HepG2 (cell line): ENCODE measurements around the gene CEP104. TPM values are rescaled to one million over a fixed set of nuclear protein-coding genes. Genes with fewer than 3 reads are reported as not detected.

Experiments
- ATAC-seq: fragments of 200-7000 bp; cut with Tn5 transposase; 3 replicates; pipeline ENCODE4 v1.9.1; 2020; ENCODE audit warnings: mild to moderate bottlenecking, moderate library complexity
- BruUV-seq: library from RNA; stranded (reverse); fragments of 400-500 nt; replicated peaks from 2 replicates; lab custom pipeline; 2021; lab: Mats Ljungman, UMichigan
- CTCF ChIA-PET: fragments of 300-600 bp; formaldehyde crosslinking; extraction: SDS; loops from one replicate; lab custom pipeline; 2021; ENCODE audit warnings: low total read pairs, inconsistent platforms, low intra/inter-chr PET ratio; lab: Yijun Ruan, JAX
- POLR2A ChIA-PET: fragments of 350-600 bp; sonication (Branson Sonifier 250); formaldehyde crosslinking; loops from one replicate; lab custom pipeline; 2020; ENCODE audit warnings: antibody characterized with exemption, inconsistent platforms; lab: Yijun Ruan, JAX
- DNase-seq: peaks from one replicate; pipeline ENCODE4 v3.0.0-alpha.2; 2015; ENCODE audit warnings: low spot score
- FAIRE-seq: peaks from 3 replicates; lab custom pipeline; 2011; peaks lifted over from hg19 to GRCh38; lab: Jason Lieb, UNC
- H2AFZ ChIP-seq: one replicate; pipeline ENCODE4 v1.6.1; 2011; ENCODE audit warnings: low read length, inconsistent platforms
- H3K27ac ChIP-seq: fragments of 300-600 bp; 3 replicates; pipeline ENCODE4 v1.8.0; 2011; ENCODE audit warnings: mixed run types, mild to moderate bottlenecking, mixed read lengths, low read length, inconsistent platforms; ENCODE audit not compliant: insufficient read depth; ENCODE audit errors: extremely low read length
- H3K27me3 ChIP-seq, 2 experiments: fragments of 200-600 bp in 1 of 2; 2 replicates in 1 of 2; 3 replicates in 1 of 2; pipeline versions ENCODE4 v1.6.0 to v1.8.0; 2011; ENCODE audit warnings: low read length in 2 of 2, mild to moderate bottlenecking in 2 of 2, moderate library complexity in 2 of 2, inconsistent platforms in 1 of 2; ENCODE audit not compliant: insufficient read depth in 2 of 2, control insufficient read depth in 1 of 2
- H3K36me3 ChIP-seq, 2 experiments: fragments of 200-600 bp in 1 of 2; replicated peaks in 1 of 2; 2 replicates in 1 of 2; 3 replicates in 1 of 2; pipeline versions ENCODE4 v1.5.1 to v1.8.0; 2011; ENCODE audit warnings: low read length in 2 of 2, inconsistent platforms in 1 of 2; ENCODE audit not compliant: insufficient read depth in 2 of 2, control insufficient read depth in 1 of 2
- H3K4me1 ChIP-seq: 2 replicates; pipeline ENCODE4 v1.5.1; 2012; ENCODE audit warnings: low read length, inconsistent platforms; ENCODE audit not compliant: insufficient read depth
- H3K4me2 ChIP-seq: 2 replicates; pipeline ENCODE4 v1.6.0; 2011; ENCODE audit warnings: low read depth, low read length, inconsistent platforms
- H3K4me3 ChIP-seq, 3 experiments: fragments of 200-600 bp in 1 of 3; sonication (generic), shearing (Covaris generic) in 1 of 3; replicated peaks in 1 of 3; 2 replicates each; pipeline ENCODE4 v1.5.1; 2011 to 2016; ENCODE audit warnings: low read length in 3 of 3, inconsistent platforms in 2 of 3, low read depth in 2 of 3, mild to moderate bottlenecking in 2 of 3, control low read depth in 1 of 3, mixed read lengths in 1 of 3; ENCODE audit not compliant: insufficient read depth in 1 of 3
- H3K79me2 ChIP-seq: one replicate; pipeline ENCODE4 v1.6.1; 2011; ENCODE audit warnings: low read length, inconsistent platforms; ENCODE audit not compliant: insufficient read depth
- H3K9ac ChIP-seq: 2 replicates; pipeline ENCODE4 v1.6.0; 2011; ENCODE audit warnings: mild to moderate bottlenecking, low read depth, low read length, inconsistent platforms; ENCODE audit not compliant: insufficient read depth
- H3K9me3 ChIP-seq: 2 replicates; pipeline ENCODE4 v1.5.1; 2012; ENCODE audit warnings: mild to moderate bottlenecking, low read length
- H4K20me1 ChIP-seq: 2 replicates; pipeline ENCODE4 v1.6.0; 2011; ENCODE audit warnings: inconsistent platforms, mild to moderate bottlenecking, low read length, moderate library complexity; ENCODE audit not compliant: insufficient read depth
- AHDC1 ChIP-seq: sonication (generic); formaldehyde crosslinking; IDR thresholded peaks from 2 replicates; pipeline ENCODE4 v1.5.1; 2020; ENCODE audit warnings: mild to moderate bottlenecking, missing genetic modification reagents, borderline replicate concordance
- BORCS8-MEF2B ChIP-seq: sonication (generic); formaldehyde crosslinking; IDR thresholded peaks from 2 replicates; pipeline ENCODE4 v1.8.0; 2022; ENCODE audit warnings: mild to moderate bottlenecking, missing genetic modification reagents
- LRRFIP1 ChIP-seq: sonication (generic); formaldehyde crosslinking; conservative IDR thresholded peaks from 2 replicates; pipeline ENCODE4 v1.4.0; 2020; ENCODE audit warnings: missing genetic modification reagents
- SALL1 ChIP-seq: sonication (generic); formaldehyde crosslinking; IDR thresholded peaks from 2 replicates; pipeline ENCODE4 v1.8.0; 2022; ENCODE audit warnings: mild to moderate bottlenecking, missing genetic modification reagents
- SIN3A ChIP-seq: IDR thresholded peaks from 2 replicates; pipeline ENCODE4 v1.6.1; 2011; ENCODE audit warnings: low read depth, mild to moderate bottlenecking, control low read depth, low read length, borderline replicate concordance
- THAP9 ChIP-seq: sonication (generic); formaldehyde crosslinking; IDR thresholded peaks from 2 replicates; pipeline ENCODE4; 2020; ENCODE audit warnings: missing genetic modification reagents, mild to moderate bottlenecking, borderline replicate concordance
- ZNF253 ChIP-seq: sonication (generic); formaldehyde crosslinking; IDR thresholded peaks from 2 replicates; pipeline ENCODE4 v1.8.0; 2022; ENCODE audit warnings: mild to moderate bottlenecking, missing genetic modification reagents, borderline replicate concordance
- ZNF331 ChIP-seq: sonication (generic); formaldehyde crosslinking; IDR thresholded peaks from 2 replicates; pipeline ENCODE4 v1.4.0; 2020; ENCODE audit warnings: missing genetic modification reagents
- ZSCAN12 ChIP-seq: sonication (generic); formaldehyde crosslinking; IDR thresholded peaks from 2 replicates; pipeline ENCODE4 v1.9.0; 2021; ENCODE audit warnings: mild to moderate bottlenecking, missing genetic modification reagents
- WGBS: methylation state at CpG from one replicate; pipeline ENCODE4 v1.1.6; 2017; ENCODE audit warnings: low lambda C conversion rate; 5-methylcytosine and 5-hydroxymethylcytosine counted together
- in situ Hi-C: cut with HindIII; loops from 2 replicates; pipeline ENCODE4 v1.10.0; 2017; ENCODE audit warnings: low pct_unique_long_range_greater_than_20kb; ENCODE audit not compliant: extremely low pct_ligation_motif_present
- intact Hi-C: fragments of 100-400 bp; cut with micrococcal nuclease; formaldehyde crosslinking; loops from one replicate; pipeline ENCODE4 v1.10.0; 2022; ENCODE audit not compliant: unreplicated experiment
- polyA plus RNA-seq, 8 experiments: library from polyadenylated mRNA; depleted of rRNA in 3 of 8; stranded (reverse) in 7 of 8; unstranded in 1 of 8; fragments of >200 nt; fragmentation: Illumina TruSeq in 4 of 8; extraction: Trizol in 4 of 8; gene quantifications; 2 replicates each; pipeline versions ENCODE4 v1.2.1 to v1.2.3, GENCODE V29; 2011 to 2016; ENCODE audit warnings: low read depth in 4 of 8, missing spikeins in 1 of 8, mixed read lengths in 1 of 8; ENCODE audit not compliant: insufficient read depth in 1 of 8
- total RNA-seq, 5 experiments: library from RNA; depleted of rRNA; stranded (reverse); fragments of >200 nt; fragmentation: Illumina TruSeq; extraction: Trizol; gene quantifications; 2 replicates each; pipeline ENCODE4 v1.2.3, GENCODE V29; 2016; ENCODE audit warnings: low read depth in 1 of 5

The CEP104 gene
- total and polyA plus RNA-seq, 2 of the 13 experiments (the other 11 are each of a cell fraction or from before 2014, with no cell fraction given) = 20.4 to 30.1 TPM

DNA sequence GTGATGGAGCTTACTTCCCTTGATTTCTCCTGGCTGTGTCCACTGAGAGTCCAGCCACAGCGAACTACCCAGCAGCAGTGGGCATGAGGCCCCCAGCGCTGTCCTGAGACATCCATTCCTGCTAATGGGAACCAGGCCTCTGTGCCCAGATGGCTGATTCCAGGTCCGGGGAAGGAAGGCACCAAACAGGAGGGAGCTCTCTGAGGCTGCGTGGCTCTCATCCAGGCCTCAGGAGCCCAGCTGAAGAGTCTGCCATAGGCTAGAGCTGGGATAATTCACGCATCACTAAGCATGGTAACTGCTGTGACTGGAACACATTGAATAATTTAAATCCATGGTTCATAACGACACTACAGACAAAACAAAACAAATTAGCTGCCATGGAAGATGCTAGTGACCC is 36.0 kb downstream of the CEP104 start (continued):
- TF ChIP-seq ZSCAN12 (CRISPR knock-in tag) (no peak), THAP9 (no peak), SALL1 (no peak), BORCS8-MEF2B (CRISPR knock-in tag) (no peak), LRRFIP1 (CRISPR knock-in tag) (no peak)

DNA sequence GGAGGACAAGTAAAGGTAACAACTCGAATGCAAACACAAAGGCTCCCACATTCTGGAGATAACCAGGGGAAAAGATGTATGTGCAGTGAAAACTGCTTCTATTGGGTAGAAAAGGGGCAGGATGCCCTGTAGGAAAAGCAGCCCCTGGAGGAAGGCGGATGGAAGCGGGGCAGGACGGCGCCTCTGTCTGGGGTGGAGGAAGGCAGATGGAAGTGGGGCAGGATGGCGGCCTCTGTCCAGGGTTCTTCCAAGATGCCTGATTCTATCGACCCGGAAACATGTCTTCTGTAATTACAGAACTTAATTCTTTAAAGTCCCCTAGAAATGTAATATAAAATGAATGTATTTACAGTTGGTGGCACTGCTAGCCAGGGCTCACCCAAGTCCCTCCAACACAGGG is 36.7 kb downstream of the CEP104 start:
- ChIA-PET CTCF (no interaction called here), POLR2A (no interaction called here)
- Histone ChIP-seq H3K9me3 (no peaks in the 10 kb centered on the region), H3K79me2 (no peaks in the 10 kb centered on the region), H3K27ac (no peak overlapping the region), H3K36me3 (peaks cover 10 to 26% of the 10 kb centered on the region in 2 experiments; a peak in 4 of 5 replicates), H3K9ac (no peak overlapping the region), H4K20me1 (no peaks in the 10 kb centered on the region), H3K4me3 (no peak overlapping the region), H2AFZ (no peak overlapping the region), H3K4me2 (no peak overlapping the region), H3K4me1 (no peaks in the 10 kb centered on the region), H3K27me3 (no peaks in the 10 kb centered on the region)
- intact Hi-C loops (no loop called here), in situ Hi-C loops (no loop called here)
- ATAC-seq (no peak), DNase-seq (no peak), FAIRE-seq (no peak)
- 85% methylated on average over 8 of the region's 8 CpGs for WGBS
- no TSS peak for BruUV-seq
- TF ChIP-seq ZNF331 (CRISPR knock-in tag) = no peak
- no peak for TF ChIP-seq SIN3A
- no peak for TF ChIP-seq ZNF253 (CRISPR knock-in tag)
- no peak for TF ChIP-seq AHDC1
